Measurements from ENCODE around the gene PEX26.
"Not testable (repeated sequence)": the region's sequence is repeated elsewhere in the genome, so short reads cannot be mapped to it uniquely, and the experiment has no call there.

Gene PEX26

DNA sequence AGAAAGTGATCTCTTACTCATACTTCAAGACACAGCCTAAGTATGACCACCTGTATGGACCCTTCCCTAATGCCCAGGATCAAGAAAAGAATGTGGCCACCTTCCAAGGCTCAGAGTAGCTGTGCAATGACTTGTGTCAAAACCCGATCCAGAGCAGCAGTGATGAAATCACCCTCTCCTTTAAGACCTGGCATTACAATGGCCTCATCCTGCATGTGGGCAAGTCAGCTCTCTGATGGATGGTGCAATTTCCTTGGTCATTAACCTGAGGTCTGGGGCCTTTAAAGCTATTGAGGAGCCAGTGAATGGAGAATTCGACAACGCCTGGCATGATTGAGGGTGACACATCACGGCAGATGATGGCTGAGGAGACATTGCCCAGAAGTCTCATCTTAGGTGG is 23.7 kb downstream of the PEX26 start:
- no peak for DNase-seq

DNA sequence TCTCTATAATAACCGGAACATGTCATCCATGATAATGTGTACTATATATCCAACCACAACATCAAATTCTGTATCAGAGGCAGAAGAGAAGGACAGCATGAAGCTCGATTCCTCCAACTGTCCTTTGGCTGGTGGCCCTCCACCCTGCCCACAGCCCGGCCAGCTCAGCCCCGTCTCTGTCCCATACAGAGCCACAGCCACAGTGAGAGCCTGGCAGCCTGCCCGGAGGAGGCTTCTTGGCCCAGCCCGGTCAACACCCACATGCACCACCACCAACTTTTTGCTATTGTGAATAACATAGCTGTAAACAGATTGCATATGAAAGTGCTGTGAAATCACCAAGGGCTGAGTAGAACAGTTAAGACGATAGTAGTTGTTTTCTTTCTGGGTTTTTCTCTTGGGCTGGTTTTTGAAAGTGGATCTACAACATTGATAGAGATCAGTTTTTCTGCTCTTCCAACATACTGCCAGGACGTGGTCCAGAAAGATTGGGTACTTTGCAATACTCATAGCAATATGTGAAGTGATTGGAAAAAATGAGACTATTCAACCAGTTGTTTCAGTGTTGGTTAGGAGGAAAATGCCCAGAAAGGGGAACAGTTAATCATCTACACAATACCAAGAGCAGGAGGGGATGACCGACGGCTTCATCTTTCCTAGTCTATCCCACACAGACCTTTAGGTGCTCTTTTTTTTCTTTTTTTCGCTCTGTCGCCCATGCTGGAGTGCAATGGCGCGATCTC is 25.9 kb downstream of the PEX26 start:
- no peak for DNase-seq

DNA sequence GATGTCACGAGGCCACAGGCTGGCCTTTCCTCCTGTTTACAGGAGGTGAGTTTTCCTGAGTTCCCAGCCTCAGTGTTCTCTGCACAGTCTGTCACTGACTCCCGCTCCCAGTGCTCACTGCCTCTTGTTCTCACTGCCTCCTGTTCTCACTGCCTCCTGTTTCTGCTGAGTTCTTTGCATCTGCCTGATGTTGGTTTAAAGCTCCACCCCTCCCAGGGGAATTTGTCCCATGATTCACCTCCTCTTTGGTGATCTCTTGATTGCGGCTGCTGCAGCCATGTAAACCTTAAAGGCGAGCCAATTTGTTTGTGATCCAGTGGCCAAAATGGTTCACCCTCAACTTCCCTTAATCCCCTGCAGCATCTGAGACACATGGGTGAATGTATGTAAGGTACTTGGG is 26.8 kb downstream of the PEX26 start:
- no peak for DNase-seq

DNA sequence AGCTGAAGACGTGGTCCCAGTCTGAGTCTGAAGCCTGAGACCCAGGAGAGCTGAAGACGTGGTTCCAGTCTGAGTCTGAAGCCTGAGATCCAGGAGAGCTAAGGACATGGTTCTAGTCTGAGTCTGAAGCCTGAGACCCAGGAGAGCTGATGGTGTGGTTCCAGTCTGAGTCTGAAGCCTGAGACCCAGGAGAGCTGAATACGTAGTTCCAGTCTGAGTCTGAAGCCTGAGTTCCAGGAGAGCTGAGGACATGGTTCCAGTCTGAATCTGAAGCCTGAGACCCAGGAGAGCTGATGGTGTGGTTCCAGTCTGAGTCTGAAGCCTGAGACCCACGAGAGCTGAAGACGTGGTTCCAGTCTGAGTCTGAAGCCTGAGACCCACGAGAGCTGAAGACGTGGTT is 28.2 kb downstream of the PEX26 start:
- not testable (repeated sequence) for DNase-seq

DNA sequence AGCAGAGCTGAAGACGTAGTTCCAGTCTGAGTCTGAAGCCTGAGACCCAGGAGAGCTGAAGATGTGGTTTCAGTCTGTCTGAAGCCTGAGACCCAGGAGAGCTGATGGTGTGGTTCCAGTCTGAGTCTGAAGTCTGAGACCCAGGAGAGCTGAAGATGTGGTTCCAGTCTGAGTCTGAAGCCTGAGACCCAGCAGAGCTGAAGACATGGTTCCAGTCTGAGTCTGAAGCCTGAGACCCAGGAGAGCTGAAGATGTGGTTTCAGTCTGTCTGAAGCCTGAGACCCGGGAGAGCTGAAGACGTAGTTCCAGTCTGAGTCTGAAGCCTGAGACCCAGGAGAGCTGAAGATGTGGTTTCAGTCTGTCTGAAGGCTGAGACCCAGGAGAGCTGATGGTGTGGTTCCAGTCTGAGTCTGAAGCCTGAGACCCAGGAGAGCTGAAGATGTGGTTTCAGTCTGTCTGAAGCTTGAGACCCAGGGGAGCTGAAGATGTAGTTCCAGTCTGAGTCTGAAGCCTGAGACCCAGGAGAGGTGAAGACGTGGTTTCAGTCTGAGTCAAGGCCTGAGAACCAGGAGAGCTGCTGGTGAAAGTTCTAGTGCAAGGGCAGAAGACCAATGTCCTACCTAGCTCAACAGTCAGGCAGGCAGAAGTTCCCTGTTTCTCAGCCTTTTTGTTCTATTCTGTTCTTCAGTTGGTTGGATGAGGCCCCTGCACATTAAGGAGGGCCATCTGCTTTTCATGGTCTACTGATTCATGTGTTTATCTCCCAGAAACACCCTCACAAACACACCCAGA is 29.0 kb downstream of the PEX26 start:
- DNase-seq = not testable (repeated sequence)

DNA sequence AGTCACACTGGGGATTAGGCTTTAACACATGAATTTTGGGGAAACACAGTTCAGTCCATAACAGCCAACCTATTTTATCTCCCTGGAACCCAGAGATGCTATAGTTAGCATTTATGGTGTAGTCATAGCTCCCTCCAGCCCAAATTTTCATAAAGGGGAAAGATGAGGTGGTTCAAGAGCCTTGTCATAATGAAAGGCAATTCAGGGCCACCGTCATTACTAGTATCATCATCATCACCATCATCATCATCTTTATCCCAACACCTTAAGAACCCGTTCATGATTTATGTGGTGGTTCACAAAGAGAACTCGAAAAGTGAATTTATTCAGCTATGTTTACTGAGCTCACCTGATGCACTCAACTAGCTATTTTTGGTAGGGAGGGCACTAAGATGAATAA is 30.4 kb downstream of the PEX26 start:
- DNase-seq = no peak

DNA sequence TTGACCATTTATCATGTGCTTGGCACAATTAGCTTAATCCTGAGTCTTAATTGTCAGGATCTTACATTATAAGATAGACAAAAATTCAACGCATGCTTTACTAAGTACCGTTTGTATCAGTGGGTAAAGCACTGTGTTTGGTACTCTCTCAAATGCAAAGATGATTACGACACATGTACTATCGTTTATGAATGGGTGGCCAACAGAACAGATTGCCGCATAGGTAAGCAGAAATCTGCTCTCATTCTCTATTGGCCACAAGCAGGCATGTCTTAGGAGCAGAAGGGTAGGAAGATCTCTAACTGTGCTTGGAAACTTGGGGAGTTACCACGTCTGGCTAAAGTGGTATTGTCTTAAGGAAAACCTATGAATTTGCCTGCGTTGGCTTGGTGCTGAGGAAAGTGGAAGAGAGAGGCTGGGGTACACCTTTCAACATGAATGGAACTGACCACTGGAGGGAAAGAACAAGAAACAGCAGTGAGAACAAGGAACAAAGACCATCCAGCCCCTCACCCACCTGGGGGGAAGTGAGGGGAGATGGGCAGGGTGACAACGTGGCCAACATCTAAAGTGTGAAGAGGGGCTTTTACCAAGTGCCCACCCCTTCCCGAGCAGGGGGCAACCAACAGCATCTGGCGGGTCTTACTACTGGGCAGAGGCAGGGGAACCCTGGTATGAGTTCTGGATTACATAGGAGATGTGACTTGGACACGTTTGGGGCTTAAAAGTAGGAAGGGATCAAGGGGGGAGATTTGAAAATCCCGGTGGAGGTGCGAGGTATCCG is 31.8 kb downstream of the PEX26 start:
- no peak for DNase-seq

DNA sequence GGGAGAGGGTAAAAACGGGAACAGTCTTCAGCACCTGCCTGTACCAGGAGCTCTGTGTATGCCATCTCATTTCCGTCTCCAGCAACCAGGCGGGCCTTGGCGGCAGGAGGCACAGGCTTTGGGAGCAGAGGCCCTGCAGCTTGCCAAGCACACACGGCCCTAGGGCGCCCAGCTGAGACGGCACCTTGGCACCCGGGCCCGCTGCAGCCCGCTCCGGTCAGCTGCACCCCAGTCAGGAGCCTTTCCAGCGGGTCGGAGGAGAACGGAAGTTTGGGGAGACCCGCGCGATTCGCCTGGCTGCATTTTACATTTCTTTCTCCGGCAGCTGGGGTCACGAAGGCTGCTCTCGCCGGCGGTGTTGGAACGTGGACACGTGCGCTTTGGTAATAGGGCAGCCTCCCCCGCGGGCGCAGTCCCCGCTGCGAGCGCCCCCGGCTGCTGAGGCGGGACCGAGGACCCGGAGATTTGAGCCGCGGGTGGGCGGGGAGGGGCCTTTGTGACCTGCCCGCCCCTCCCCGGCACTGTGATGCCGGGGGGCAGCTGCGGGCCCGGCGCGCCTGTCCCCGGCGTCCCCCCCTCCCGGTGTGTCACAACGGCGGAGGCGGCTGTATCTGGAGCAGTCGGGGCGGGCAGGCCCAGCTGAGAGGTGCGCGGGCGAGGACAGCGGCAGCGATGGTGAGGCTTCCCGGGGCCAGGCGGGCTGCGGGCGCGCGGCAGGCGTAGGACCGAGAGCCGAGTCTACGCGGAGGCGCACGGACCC is 32.6 kb downstream of the PEX26 start, which contains the start of gene TUBA8:
Gene TUBA8, plus strand, starts transcription at position 616 of the 760 bp plus-strand sequence. Its CDS starts 57 bp downstream, at position 673.
- DNase-seq = peak in 1 of 2 donors; percentile 6

DNA sequence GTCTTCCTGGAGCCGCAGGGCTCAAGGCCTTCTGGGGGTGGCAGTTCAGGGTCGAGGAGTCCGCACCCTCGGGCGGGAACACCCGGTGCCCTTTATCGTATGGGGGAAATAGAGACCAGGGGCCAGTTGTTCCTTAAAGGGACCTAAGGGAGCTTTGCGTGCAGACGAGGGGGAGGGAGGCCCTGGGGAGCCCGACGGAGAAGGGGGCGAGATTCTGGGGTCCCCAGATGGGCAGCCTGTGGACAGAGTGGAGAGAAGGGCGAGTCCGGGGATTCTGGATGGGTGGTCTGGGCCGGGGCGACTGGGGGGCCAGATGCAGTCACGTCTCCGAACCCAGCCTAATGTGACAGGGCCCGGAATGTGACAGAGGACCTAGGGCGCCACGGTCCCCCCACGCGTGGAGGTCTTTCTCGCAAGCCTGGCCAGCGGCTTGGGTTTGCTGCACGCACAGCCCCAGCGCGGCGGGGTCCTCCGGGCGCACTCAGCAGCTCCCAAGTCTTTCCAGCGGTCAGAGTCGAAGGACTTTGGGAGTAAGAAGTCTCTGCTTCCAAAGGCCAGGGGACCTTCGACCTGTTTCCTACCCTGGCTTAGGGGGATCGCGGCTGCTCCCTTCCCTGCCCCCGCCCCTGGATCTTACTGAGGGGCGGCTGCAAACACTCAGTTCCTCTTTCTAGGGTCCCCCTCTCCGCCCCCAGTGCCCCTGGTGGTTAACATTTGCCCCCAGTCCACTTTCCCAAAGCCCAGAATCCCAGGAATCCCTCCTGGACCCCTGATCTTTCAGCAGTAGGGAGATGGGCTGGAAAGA is 33.4 kb downstream of the PEX26 start:
- no peak for DNase-seq

DNA sequence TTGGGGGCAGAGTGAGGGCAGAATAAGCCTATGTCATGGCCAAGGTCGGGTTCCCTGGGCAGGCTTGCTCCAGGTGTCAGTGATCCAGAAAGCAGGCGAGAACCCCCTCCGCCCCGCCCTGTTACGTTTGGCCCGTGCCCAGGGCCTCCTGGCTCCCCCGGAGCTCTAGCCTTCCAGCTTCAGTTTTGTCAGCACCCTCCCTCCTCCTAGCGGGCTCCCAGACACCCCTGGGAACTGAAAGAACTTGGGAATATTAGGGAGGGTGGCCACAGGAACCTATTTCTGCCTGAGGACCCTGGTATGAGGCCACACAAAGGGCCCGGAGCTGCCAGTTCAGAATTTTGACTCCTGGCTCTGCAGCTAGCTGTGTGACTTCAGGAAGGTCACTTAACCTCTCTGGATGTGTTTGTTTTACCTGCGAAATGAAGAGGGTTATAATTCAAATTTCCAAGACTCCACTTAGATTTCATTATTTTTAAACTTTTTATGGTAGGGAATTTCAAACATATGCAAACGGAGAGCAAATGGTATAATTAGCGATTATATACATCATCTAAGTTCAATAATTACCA is 34.1 kb downstream of the PEX26 start:
- no peak for DNase-seq

DNA sequence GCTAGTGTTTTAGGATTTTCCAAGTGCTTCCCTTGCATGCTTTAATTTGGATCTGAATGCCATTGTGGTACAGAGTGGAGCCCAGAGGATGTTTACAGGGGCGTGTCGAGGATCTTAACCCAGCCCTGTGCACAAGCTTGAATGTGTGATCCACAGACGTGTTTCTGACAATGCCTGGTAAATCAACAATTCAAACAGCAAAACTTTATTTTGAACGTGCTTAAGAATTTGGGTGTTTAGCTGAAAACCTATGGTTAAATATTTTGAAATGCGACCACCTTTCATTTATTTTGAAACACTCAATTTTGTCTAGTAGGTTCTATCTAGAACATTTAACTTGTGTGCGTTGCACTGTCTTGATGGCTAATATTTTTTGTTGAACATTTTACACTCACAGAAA is 34.6 kb downstream of the PEX26 start:
- no peak for DNase-seq

DNA sequence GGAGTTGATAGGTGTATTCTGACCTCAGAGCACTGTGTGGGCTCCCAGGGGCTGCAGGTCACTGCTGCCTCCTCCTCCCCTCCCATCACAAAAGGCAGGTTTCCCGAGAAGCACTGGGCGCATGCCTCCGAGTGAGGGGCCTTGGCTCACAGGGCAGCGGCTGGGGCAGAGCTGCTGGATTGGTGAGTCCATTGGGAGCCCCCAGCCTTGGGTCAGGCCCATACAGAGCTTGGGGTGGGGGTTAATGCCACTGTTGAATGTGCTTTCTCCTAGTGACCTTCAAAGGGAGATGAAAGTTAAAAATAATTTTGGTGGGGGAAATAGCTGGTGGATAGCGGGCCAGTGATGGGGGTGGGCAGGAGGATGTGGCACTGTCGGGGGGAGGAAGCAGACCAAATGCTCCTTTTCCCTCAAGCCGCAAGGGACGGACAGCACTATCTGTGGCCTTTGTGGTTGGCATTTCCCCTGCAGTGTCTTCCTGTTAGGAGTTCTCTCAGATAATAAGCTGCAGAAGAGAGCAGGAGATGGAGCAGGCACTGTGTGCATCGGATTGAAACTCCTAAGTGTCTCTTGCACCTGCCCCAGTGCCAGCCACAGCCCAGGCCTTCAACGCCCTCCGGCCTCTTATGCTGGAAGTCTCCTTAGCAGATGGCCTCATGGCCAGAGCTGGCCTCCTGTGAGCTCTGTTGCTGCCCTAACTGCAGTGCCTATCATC is 36.0 kb downstream of the PEX26 start:
- DNase-seq = no peak

DNA sequence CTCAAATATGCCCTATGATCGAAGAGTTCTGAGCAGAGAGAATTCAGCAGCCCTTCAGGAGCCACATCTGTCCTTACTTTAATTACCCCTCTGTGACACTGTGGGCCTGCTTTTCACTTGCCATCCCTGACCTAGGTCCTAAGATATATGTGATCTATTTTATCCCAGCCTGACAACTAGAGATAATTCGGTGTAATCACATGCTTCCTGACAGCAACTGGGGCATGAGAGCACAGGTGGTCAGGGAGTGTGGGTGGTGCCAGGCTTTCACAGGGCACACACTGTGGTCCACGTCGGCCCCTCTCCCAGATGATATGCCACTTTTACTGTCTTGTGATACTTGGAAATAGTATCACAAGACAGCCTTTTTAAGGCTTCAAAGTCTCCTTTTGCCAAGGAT is 36.7 kb downstream of the PEX26 start:
- DNase-seq = no peak

DNA sequence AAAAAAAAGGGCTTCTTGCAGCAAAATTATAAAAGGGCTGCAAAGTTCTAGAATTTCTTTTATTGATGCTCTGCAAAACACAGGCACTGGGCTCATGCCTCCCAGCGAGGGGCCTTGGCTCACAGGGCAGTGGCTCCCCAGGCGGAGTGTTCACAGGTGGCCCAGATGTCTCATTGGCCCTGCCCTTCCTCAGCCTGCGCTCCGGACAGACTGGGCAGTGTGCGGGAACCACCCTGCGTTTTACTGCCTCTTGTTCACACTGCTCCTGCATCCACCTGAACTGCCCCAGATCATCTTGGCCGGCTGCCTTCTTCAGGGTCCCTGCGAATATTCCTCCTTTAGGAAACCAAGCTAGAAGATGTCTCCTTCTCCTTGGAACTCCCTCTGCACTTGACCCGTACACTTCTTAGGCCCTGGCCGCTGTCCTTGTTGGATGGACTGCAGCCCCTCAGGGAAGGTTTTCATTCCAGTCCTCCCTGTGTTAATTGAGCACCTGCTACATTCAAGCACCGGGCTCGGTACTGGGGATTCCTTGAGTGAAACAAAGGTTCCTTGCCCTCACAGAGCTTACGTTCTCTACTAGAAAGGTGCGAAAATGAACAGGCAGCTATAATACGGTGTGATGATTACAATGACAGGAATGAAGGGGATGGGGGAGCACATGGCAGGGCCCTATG is 37.3 kb downstream of the PEX26 start:
- no peak for DNase-seq

DNA sequence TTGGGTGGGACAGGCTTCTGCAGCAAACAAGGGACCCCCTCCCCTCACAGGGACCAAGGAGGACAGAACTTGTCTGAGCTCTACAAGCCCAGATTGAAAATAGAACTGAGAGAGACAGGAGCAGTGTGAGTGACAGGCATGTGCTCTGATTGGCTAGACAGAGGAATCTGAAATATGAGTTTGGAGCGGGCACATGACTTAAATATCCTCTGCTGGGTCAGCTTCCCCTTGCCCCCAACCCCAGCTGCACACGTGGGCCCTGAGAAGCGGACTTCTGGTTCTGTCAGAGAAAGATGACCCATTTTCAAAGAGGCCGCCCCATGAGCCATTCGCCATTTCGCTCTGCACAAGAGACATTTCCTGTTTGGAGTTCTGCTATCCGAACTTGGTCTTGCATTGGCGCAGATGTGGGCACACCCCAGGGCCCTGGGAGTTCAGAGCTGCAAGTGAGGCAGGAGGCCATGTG is 38.1 kb downstream of the PEX26 start:
- DNase-seq = no peak

DNA sequence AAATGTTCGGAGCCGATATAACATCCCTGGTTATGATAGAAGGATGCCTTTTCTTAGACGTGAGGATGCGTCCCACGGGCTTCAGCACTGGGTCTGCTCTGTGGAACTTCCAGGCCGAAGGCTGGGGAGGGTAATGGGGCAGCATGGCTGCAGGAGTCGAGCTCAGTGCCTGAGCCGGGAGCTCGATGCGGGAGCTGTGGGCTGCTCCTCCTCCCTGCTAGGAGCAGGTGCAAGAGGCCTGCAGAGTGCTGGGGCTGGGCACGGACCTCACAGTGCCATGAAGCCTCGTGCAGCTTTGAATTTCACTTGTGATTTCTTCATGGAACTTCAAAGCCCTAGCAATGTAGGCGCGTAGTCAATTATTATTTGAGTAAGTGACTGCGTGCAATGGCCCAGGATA is 38.8 kb downstream of the PEX26 start:
- no peak for DNase-seq

DNA sequence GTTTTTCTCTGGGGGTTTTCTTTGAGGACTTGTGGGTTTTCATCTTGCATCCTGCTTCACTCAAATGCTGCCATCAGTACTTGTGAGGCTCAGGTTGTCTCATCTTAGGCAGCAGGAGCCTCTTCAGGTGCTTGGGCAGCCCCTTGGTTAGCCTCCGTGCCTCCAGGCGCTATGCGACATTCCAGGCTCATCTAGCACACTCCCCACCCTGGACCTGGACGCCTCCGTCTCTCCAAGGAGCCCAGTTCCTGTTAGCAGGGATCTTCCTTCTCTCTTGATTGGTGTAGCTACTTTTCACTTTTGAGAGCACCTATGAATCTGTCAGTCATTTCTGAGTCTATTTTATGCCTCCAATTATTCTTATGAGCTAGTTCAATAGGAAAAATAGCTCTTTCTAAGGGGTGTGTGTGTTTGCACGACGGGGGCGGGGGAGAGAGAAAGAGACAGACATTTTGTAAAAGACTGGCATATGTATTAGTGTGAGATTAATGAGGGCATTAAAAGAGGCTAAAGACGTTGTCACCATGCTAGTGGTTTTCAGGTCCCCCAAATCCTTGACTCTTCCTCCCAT is 40.6 kb downstream of the PEX26 start:
- DNase-seq = no peak

DNA sequence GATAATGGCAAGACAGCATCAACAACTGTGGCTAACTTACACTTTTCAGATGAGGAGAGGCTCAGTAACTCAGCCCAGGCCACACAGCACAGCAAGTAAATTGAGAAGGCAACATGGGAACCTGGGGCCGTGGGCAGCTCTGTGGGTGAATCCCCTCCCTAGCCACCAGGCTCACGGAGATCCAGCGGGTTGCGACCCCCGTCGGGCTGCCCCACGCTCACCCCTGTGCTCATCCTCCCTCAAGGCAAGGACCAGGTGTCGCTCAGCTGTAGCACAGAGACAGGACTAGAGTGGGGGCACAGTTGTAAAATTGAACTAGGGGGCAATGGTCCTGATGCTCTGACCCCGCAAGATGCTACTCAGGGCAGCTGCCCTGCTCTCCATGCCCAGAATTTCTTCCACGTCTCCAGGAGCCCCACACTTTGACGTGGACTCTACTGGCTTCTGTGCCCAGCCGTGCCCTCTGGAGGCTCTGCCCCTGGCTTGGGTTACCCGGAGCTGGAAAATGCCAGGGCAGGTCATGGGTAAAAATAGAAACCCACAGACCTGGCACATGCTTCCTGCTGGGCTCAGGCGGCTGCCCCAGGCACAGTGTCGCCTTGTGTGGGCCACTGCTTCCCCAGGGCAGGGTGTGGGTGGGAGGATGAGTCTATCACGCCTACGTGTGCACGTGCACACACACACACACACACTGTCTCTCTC is 41.8 kb downstream of the PEX26 start:
- DNase-seq = no peak

DNA sequence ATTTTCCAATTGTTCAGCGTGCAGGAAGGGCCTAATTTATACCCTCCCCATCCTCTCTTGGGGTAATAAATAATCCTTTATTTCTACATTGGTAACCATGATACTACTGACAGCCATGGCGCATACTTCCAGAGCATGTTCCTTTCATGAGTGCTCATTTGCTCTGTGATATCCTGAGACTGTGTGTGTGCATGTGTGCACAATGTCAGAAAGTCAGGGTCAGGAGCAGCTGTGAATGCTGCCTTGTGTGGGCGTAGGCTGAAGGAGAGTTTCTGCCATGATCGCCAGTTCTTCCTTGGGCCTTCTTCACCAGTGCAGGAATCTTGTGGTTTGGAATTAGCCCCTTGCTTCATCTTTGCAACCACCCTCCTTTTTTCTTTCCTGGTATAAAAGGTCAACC is 43.1 kb downstream of the PEX26 start:
- DNase-seq = no peak
